OCI-LY1 (cell line): ENCODE data around the gene HAS3.

Source experiments
- H2AFZ ChIP-seq: fragments of 200-600 bp; sonication (generic), shearing (Covaris generic); 2 replicates; pipeline ENCODE4 v1.6.0; 2014; ENCODE audit warnings: antibody characterized with exemption, mild to moderate bottlenecking, low read length
- H3F3A ChIP-seq: fragments of 200-600 bp; sonication (generic), shearing (Covaris generic); 2 replicates; pipeline ENCODE4 v1.6.0; 2014; ENCODE audit warnings: mild to moderate bottlenecking, antibody characterized with exemption, low read length, moderate library complexity; ENCODE audit not compliant: insufficient read depth
- H3K27ac ChIP-seq: fragments of 200-600 bp; sonication (generic); 2 replicates; pipeline ENCODE4 v1.5.1; 2014; ENCODE audit warnings: low read length, mixed run types, mild to moderate bottlenecking, low read depth; ENCODE audit not compliant: poor library complexity, severe bottlenecking
- H3K27me3 ChIP-seq: fragments of 200-600 bp; sonication (generic); 2 replicates; pipeline ENCODE4 v1.6.0; 2014; ENCODE audit warnings: antibody characterized with exemption, mild to moderate bottlenecking, low read length, moderate library complexity; ENCODE audit not compliant: insufficient read depth
- H3K36me3 ChIP-seq: fragments of 200-600 bp; sonication (generic); 2 replicates; pipeline ENCODE4 v1.6.1; 2014; ENCODE audit warnings: mild to moderate bottlenecking, antibody characterized with exemption, low read length, moderate library complexity, mixed read lengths; ENCODE audit not compliant: insufficient read depth
- H3K4me1 ChIP-seq: fragments of 200-600 bp; sonication (generic); 2 replicates; pipeline ENCODE4 v1.5.1; 2014; ENCODE audit warnings: mild to moderate bottlenecking, low read length, moderate library complexity; ENCODE audit not compliant: insufficient read depth, severe bottlenecking
- H3K4me2 ChIP-seq: fragments of 200-600 bp; sonication (generic), shearing (Covaris generic); 2 replicates; pipeline ENCODE4 v1.6.1; 2014; ENCODE audit warnings: low read length
- H3K4me3 ChIP-seq: fragments of 200-600 bp; sonication (generic); 2 replicates; pipeline ENCODE4 v1.5.1; 2014; ENCODE audit warnings: low read length, low read depth, mild to moderate bottlenecking, mixed read lengths; ENCODE audit not compliant: poor library complexity, severe bottlenecking
- H3K79me2 ChIP-seq: fragments of 200-600 bp; shearing (Covaris generic); 2 replicates; pipeline ENCODE4 v1.6.1; 2016; ENCODE audit warnings: mixed run types, low read length, mixed read lengths; ENCODE audit not compliant: insufficient read depth
- H3K9ac ChIP-seq: fragments of 200-600 bp; sonication (generic), shearing (Covaris generic); 2 replicates; pipeline ENCODE4 v1.6.1; 2014; ENCODE audit warnings: mild to moderate bottlenecking, low read length, mixed read lengths
- H3K9me2 ChIP-seq: fragments of 200-600 bp; sonication (generic), shearing (Covaris generic); 2 replicates; pipeline ENCODE4 v1.6.1; 2014; ENCODE audit warnings: low read depth, mild to moderate bottlenecking, low read length, mixed read lengths
- H3K9me3 ChIP-seq: fragments of 200-600 bp; shearing (Covaris generic); 2 replicates; pipeline ENCODE4 v1.6.1; 2014; ENCODE audit warnings: low read length, mixed read lengths
- H4K20me1 ChIP-seq: fragments of 200-600 bp; sonication (generic), shearing (Covaris generic); 2 replicates; pipeline ENCODE4 v1.6.0; 2016; ENCODE audit warnings: mild to moderate bottlenecking, low read length; ENCODE audit not compliant: insufficient read depth
- EZH2 ChIP-seq: fragments of 200-600 bp; sonication (generic), shearing (Covaris generic); IDR thresholded peaks from 2 replicates; pipeline ENCODE4 v1.8.0; 2017; ENCODE audit warnings: borderline replicate concordance, mixed run types, mild to moderate bottlenecking, antibody characterized with exemption, low read length, moderate library complexity, mixed read lengths
- TF ChIP-seq, protein P1 (sequence below): fragments of 200-600 bp; sonication (generic), shearing (Covaris generic); IDR thresholded peaks from 2 replicates; pipeline ENCODE4 v1.5.1; 2017; ENCODE audit warnings: mild to moderate bottlenecking, antibody characterized with exemption, low read length, moderate library complexity, mixed read lengths

Gene HAS3

GRCh38 chr16:69072640-69072974 is 32.8 kb upstream of the HAS3 start:
- TF ChIP-seq, protein P1, sequence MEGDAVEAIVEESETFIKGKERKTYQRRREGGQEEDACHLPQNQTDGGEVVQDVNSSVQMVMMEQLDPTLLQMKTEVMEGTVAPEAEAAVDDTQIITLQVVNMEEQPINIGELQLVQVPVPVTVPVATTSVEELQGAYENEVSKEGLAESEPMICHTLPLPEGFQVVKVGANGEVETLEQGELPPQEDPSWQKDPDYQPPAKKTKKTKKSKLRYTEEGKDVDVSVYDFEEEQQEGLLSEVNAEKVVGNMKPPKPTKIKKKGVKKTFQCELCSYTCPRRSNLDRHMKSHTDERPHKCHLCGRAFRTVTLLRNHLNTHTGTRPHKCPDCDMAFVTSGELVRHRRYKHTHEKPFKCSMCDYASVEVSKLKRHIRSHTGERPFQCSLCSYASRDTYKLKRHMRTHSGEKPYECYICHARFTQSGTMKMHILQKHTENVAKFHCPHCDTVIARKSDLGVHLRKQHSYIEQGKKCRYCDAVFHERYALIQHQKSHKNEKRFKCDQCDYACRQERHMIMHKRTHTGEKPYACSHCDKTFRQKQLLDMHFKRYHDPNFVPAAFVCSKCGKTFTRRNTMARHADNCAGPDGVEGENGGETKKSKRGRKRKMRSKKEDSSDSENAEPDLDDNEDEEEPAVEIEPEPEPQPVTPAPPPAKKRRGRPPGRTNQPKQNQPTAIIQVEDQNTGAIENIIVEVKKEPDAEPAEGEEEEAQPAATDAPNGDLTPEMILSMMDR: no peak
- TF ChIP-seq EZH2: no peak
- H3K4me1 ChIP-seq: no peaks in the 10 kb centered on the region
- H3K36me3 ChIP-seq: no peaks in the 10 kb centered on the region
- no peaks in the 10 kb centered on the region for H3K27me3 ChIP-seq
- no peaks in the 10 kb centered on the region for H3K79me2 ChIP-seq
- no peaks in the 10 kb centered on the region for H3K9me2 ChIP-seq
- no peak overlapping the region for H3K4me3 ChIP-seq
- H3K4me2 ChIP-seq: no peak overlapping the region
- H3K27ac ChIP-seq: no peak overlapping the region
- no peaks in the 10 kb centered on the region for H4K20me1 ChIP-seq
- H3F3A ChIP-seq: no peaks in the 10 kb centered on the region
- no peaks in the 10 kb centered on the region for H3K9me3 ChIP-seq
- no peak overlapping the region for H2AFZ ChIP-seq
- H3K9ac ChIP-seq: no peak overlapping the region

DNA sequence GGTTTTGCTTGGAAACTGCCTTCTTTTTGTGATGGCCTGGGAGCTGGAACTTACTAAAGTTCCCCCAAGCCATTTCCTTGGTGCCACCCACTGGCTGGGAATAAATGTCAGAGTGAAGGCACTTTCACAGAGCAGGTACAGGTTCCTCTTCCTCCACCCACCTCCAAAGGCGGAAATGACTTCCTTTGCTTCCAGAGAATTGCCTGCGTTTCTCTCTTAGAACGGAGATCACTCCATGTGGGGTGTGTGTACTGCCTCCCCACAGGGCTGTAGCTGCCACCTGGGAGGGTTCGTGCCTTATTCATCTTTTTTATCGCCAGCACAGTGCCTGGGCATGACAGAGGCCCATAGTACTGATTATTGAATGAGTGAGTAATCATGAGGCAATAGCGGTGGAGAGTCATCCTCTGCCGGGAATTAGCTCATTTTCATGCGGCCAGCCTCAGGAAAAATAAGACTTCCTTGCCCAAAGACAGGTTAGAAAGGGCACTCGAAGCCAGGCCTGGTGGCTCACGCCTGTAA is 32.2 kb upstream of the HAS3 start:
- Histone ChIP-seq H2AFZ (no peak overlapping the region), H3K9me2 (no peaks in the 10 kb centered on the region), H3K9ac (no peak overlapping the region), H3K27me3 (no peaks in the 10 kb centered on the region), H3K4me2 (no peak overlapping the region), H3K4me3 (no peak overlapping the region), H3K4me1 (no peaks in the 10 kb centered on the region), H4K20me1 (no peaks in the 10 kb centered on the region), H3K27ac (no peak overlapping the region), H3K36me3 (no peaks in the 10 kb centered on the region), H3K79me2 (no peaks in the 10 kb centered on the region), H3F3A (no peaks in the 10 kb centered on the region), H3K9me3 (no peaks in the 10 kb centered on the region)
- TF ChIP-seq, protein P1: no peak
- TF ChIP-seq EZH2: no peak

DNA sequence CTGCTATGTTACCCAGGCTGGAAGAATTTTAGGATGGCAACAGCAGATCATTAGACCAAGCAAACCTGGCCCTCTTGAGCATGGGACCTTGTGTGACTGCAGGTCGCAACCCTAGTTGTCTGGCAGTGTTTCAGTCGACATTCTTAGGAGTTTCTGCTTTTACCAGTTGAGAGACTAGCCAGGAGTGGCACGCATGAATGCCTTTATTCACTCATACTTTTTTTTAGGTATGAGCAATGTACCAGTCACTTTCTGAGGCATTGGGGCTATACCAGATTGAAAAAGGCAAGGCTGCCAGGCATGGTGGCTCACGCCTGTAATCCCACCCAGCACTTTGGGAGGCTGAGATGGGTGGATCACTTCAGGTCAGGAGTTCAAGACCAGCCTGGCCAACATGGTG is 28.2 kb upstream of the HAS3 start:
- Histone ChIP-seq H3K36me3 (no peaks in the 10 kb centered on the region), H2AFZ (no peak overlapping the region), H3K79me2 (no peaks in the 10 kb centered on the region), H3K27ac (no peak overlapping the region), H3K4me2 (no peak overlapping the region), H3K4me3 (no peak overlapping the region), H3K9me2 (no peaks in the 10 kb centered on the region), H3K4me1 (no peaks in the 10 kb centered on the region), H3F3A (no peaks in the 10 kb centered on the region), H3K9ac (no peak overlapping the region), H3K27me3 (no peaks in the 10 kb centered on the region), H3K9me3 (no peaks in the 10 kb centered on the region), H4K20me1 (no peaks in the 10 kb centered on the region)
- TF ChIP-seq EZH2: no peak
- TF ChIP-seq, protein P1: no peak
